HEK293 (cell line): ENCODE measurements around the gene KDF1.

Experiments
- CTCF ChIA-PET: fragments of 350-600 bp; formaldehyde crosslinking; extraction: SDS; loops from one replicate; lab custom pipeline; 2021; ENCODE audit warnings: antibody characterized with exemption; lab: Yijun Ruan, JAX
- POLR2A ChIA-PET: fragments of 300-600 bp; formaldehyde crosslinking; extraction: SDS; loops from one replicate; lab custom pipeline; 2020; ENCODE audit warnings: antibody characterized with exemption, inconsistent platforms; lab: Yijun Ruan, JAX
- H3K27ac ChIP-seq: fragments of 200-500 bp; sonication (Bioruptor generic); 2 replicates; pipeline ENCODE4 v1.5.1; 2014; ENCODE audit warnings: low read depth, low read length, control low read depth, inconsistent platforms; ENCODE audit errors: extremely low read depth
- H3K36me3 ChIP-seq, 2 experiments: fragments of 200-500 bp in 1 of 2; sonication (Bioruptor generic) in 1 of 2; 1 replicate in 1 of 2; 2 replicates in 1 of 2; pipeline ENCODE4 v1.5.1; 2014 to 2017; ENCODE audit warnings: inconsistent platforms in 2 of 2, low read length in 2 of 2; ENCODE audit not compliant: control insufficient read depth in 2 of 2, insufficient read depth in 1 of 2
- H3K4me1 ChIP-seq: fragments of 200-500 bp; sonication (Bioruptor generic); 2 replicates; pipeline ENCODE4 v1.5.1; 2014; ENCODE audit warnings: mild to moderate bottlenecking, low read length, inconsistent platforms; ENCODE audit not compliant: control insufficient read depth, insufficient read depth
- H3K4me3 ChIP-seq: 2 replicates; pipeline ENCODE4 v1.5.1; 2011; ENCODE audit warnings: low read depth, mild to moderate bottlenecking, control low read depth, low read length, moderate library complexity
- H3K9me3 ChIP-seq: fragments of 200-500 bp; sonication (Bioruptor generic); 2 replicates; pipeline ENCODE4 v1.5.1; 2014; ENCODE audit warnings: low read depth, low read length, inconsistent platforms; ENCODE audit not compliant: control insufficient read depth, insufficient read depth
- IKZF3 ChIP-seq: fragments of 450-650 bp; IDR thresholded peaks from 2 replicates; pipeline ENCODE4 v1.5.0; 2018; ENCODE audit warnings: missing biosample characterization, mild to moderate bottlenecking, missing genetic modification characterization, moderate library complexity
- MZF1 ChIP-seq: fragments of 450-650 bp; formaldehyde crosslinking; IDR thresholded peaks from 2 replicates; pipeline ENCODE4 v1.5.1; 2017; ENCODE audit warnings: missing biosample characterization, missing genetic modification characterization, borderline replicate concordance
- PRDM1 ChIP-seq: fragments of 450-650 bp; formaldehyde crosslinking; IDR thresholded peaks from 2 replicates; pipeline ENCODE4; 2016; ENCODE audit warnings: missing biosample characterization, missing genetic modification characterization
- SCRT2 ChIP-seq: fragments of 450-650 bp; formaldehyde crosslinking; IDR thresholded peaks from 2 replicates; pipeline ENCODE4 v1.5.1; 2016; ENCODE audit warnings: missing biosample characterization, missing genetic modification characterization
- TCF7L2 ChIP-seq: IDR thresholded peaks from 2 replicates; pipeline ENCODE4 v1.6.1; 2011; ENCODE audit warnings: low read depth, mild to moderate bottlenecking, inconsistent platforms, low read length, moderate library complexity, borderline replicate concordance
- ZIC2 ChIP-seq: fragments of 450-650 bp; formaldehyde crosslinking; IDR thresholded peaks from 2 replicates; pipeline ENCODE4 v1.5.1; 2016; ENCODE audit warnings: missing biosample characterization, missing genetic modification characterization
- ZNF184 ChIP-seq: fragments of 450-650 bp; IDR thresholded peaks from 2 replicates; pipeline ENCODE4 v1.5.1; 2018; ENCODE audit warnings: missing biosample characterization, mild to moderate bottlenecking, missing genetic modification characterization
- ZNF2 ChIP-seq: fragments of 450-650 bp; formaldehyde crosslinking; IDR thresholded peaks from 2 replicates; pipeline ENCODE4 v1.5.1; 2016; ENCODE audit warnings: missing biosample characterization, missing genetic modification characterization
- ZNF239 ChIP-seq: fragments of 450-650 bp; formaldehyde crosslinking; IDR thresholded peaks from 2 replicates; pipeline ENCODE4 v1.5.1; 2016; ENCODE audit warnings: missing biosample characterization, missing genetic modification characterization
- ZNF341 ChIP-seq: fragments of 450-650 bp; formaldehyde crosslinking; IDR thresholded peaks from 2 replicates; pipeline ENCODE4; 2016; ENCODE audit warnings: low read depth, missing biosample characterization, missing genetic modification characterization
- ZNF354C ChIP-seq: fragments of 450-650 bp; formaldehyde crosslinking; IDR thresholded peaks from 2 replicates; pipeline ENCODE4 v1.5.1; 2016; ENCODE audit warnings: missing biosample characterization, missing genetic modification characterization, low read depth, borderline replicate concordance
- ZNF510 ChIP-seq: fragments of 450-650 bp; formaldehyde crosslinking; IDR thresholded peaks from 2 replicates; pipeline ENCODE4 v1.5.1; 2018; ENCODE audit warnings: mild to moderate bottlenecking, missing genetic modification characterization, missing biosample characterization; ENCODE audit not compliant: insufficient replicate concordance
- ZNF514 ChIP-seq: fragments of 450-650 bp; formaldehyde crosslinking; IDR thresholded peaks from 2 replicates; pipeline ENCODE4 v1.5.1; 2016; ENCODE audit warnings: missing biosample characterization, missing genetic modification characterization
- ZNF529 ChIP-seq: fragments of 450-650 bp; formaldehyde crosslinking; IDR thresholded peaks from 2 replicates; pipeline ENCODE4 v1.5.1; 2017; ENCODE audit warnings: missing genetic modification characterization, missing biosample characterization; ENCODE audit not compliant: insufficient replicate concordance
- ZNF610 ChIP-seq: fragments of 450-650 bp; formaldehyde crosslinking; IDR thresholded peaks from 2 replicates; pipeline ENCODE4 v1.5.1; 2016; ENCODE audit warnings: missing biosample characterization, missing genetic modification characterization, borderline replicate concordance
- ZNF660 ChIP-seq: fragments of 450-650 bp; IDR thresholded peaks from 2 replicates; pipeline ENCODE4 v1.5.1; 2018; ENCODE audit warnings: missing biosample characterization, mild to moderate bottlenecking, missing genetic modification characterization
- ZNF664 ChIP-seq: fragments of 450-650 bp; formaldehyde crosslinking; IDR thresholded peaks from 2 replicates; pipeline ENCODE4 v1.5.1; 2016; ENCODE audit warnings: missing biosample characterization, missing genetic modification characterization
- TF ChIP-seq, protein P1 (sequence below): fragments of 450-650 bp; IDR thresholded peaks from 2 replicates; pipeline ENCODE4 v1.5.1; 2018; ENCODE audit warnings: missing biosample characterization, mild to moderate bottlenecking, missing genetic modification characterization
- TF ChIP-seq, protein P2 (sequence below): fragments of 450-650 bp; formaldehyde crosslinking; conservative IDR thresholded peaks from 2 replicates; pipeline ENCODE4 v1.5.1; 2016; ENCODE audit warnings: low read depth, missing biosample characterization, missing genetic modification characterization
- TF ChIP-seq, protein P3 (sequence below): fragments of 450-650 bp; formaldehyde crosslinking; IDR thresholded peaks from 2 replicates; pipeline ENCODE4 v1.5.1; 2016; ENCODE audit warnings: missing biosample characterization, missing genetic modification characterization
- TF ChIP-seq, protein P4 (sequence below): fragments of 450-650 bp; formaldehyde crosslinking; IDR thresholded peaks from 2 replicates; pipeline ENCODE4 v1.5.1; 2016; ENCODE audit warnings: missing biosample characterization, missing genetic modification characterization
- TF ChIP-seq, protein P5 (sequence below): fragments of 450-650 bp; formaldehyde crosslinking; IDR thresholded peaks from 2 replicates; pipeline ENCODE4 v1.5.1; 2017; ENCODE audit warnings: missing biosample characterization, missing genetic modification characterization

KDF1 gene

DNA sequence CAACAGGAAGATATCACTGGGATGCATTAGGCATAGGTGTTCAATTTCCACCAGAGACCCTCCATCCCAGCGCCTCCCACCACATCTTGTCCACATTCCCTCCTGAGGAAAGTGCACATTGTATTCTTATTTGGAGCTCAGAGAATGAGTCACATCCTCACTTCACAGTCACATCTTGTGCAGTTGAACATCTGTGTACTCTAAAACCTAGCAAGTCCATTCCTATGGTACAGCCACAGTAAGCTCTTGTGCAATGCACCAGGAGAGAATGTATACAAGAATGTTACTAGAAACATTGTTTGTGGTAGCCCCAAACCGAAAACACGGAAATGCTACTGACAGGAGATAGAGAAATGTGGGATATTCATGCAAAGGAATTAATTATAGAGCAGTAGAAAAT, 1.6 kb upstream of the KDF1 start:
- POLR2A ChIA-PET = interaction anchor here (2.1 kb wide), 1 partner anchor 32 kb away, joined by 10 read pairs; the partner anchor contains the start of gene TRNP1
- peak; percentile 80; the same call in 1 of the 2 replicates for TF ChIP-seq PRDM1 (tag by site-specific recombination)
- no peak for TF ChIP-seq ZNF2 (tag by site-specific recombination)
- Histone ChIP-seq H3K27ac (no peak overlapping the region), H3K4me1 (no peaks in the 10 kb centered on the region; the same call in 1 of the 2 replicates), H3K36me3 (no peaks in the 10 kb centered on the region), H3K4me3 (no peak overlapping the region), H3K9me3 (no peaks in the 10 kb centered on the region)
- CTCF ChIA-PET = interaction anchor here (0.6 to 1.1 kb wide), 6 partner anchors 8 to 322 kb away, joined by 3 to 6 read pairs (median 4); no protein-coding TSS in a partner anchor

DNA sequence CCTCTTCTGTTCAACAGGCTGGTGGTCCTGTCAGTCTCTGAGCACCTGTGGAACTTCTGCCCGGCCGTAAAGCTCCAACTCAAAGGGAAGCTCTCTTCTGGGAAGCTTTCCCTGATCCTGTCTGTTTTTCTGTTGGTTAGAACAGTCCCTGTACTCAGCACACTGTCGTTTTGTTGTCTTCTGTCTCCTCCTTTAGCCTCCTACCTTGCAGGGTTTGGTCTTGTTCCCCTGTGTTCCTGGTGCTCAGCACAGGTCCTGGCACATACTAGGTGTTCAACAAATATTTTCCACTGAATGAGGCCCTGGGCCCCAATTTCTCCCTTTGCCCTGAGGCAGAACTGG, 328 bp upstream of the KDF1 start:
- Histone ChIP-seq H3K9me3 (no peaks in the 10 kb centered on the region), H3K4me1 (no peaks in the 10 kb centered on the region; the same call in 1 of the 2 replicates), H3K4me3 (peak overlapping the region; percentile 58), H3K36me3 (no peaks in the 10 kb centered on the region), H3K27ac (no peak overlapping the region)
- TF ChIP-seq TCF7L2 (no peak), ZIC2 (tag by site-specific recombination) (no peak), ZNF610 (no peak), ZNF529 (tag by site-specific recombination) (no peak), ZNF354C (tag by site-specific recombination) (no peak), SCRT2 (tag by site-specific recombination) (peak; percentile 98), ZNF664 (tag by site-specific recombination) (peak; percentile 65; the same call in 1 of the 2 replicates), IKZF3 (tag by site-specific recombination) (no peak), ZNF239 (tag by site-specific recombination) (no peak), MZF1 (tag by site-specific recombination) (no peak), ZNF184 (tag by site-specific recombination) (no peak)
- TF ChIP-seq, protein P1, sequence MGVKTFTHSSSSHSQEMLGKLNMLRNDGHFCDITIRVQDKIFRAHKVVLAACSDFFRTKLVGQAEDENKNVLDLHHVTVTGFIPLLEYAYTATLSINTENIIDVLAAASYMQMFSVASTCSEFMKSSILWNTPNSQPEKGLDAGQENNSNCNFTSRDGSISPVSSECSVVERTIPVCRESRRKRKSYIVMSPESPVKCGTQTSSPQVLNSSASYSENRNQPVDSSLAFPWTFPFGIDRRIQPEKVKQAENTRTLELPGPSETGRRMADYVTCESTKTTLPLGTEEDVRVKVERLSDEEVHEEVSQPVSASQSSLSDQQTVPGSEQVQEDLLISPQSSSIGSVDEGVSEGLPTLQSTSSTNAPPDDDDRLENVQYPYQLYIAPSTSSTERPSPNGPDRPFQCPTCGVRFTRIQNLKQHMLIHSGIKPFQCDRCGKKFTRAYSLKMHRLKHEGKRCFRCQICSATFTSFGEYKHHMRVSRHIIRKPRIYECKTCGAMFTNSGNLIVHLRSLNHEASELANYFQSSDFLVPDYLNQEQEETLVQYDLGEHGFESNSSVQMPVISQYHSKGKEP (tag by site-specific recombination) = no peak
- TF ChIP-seq, protein P2, sequence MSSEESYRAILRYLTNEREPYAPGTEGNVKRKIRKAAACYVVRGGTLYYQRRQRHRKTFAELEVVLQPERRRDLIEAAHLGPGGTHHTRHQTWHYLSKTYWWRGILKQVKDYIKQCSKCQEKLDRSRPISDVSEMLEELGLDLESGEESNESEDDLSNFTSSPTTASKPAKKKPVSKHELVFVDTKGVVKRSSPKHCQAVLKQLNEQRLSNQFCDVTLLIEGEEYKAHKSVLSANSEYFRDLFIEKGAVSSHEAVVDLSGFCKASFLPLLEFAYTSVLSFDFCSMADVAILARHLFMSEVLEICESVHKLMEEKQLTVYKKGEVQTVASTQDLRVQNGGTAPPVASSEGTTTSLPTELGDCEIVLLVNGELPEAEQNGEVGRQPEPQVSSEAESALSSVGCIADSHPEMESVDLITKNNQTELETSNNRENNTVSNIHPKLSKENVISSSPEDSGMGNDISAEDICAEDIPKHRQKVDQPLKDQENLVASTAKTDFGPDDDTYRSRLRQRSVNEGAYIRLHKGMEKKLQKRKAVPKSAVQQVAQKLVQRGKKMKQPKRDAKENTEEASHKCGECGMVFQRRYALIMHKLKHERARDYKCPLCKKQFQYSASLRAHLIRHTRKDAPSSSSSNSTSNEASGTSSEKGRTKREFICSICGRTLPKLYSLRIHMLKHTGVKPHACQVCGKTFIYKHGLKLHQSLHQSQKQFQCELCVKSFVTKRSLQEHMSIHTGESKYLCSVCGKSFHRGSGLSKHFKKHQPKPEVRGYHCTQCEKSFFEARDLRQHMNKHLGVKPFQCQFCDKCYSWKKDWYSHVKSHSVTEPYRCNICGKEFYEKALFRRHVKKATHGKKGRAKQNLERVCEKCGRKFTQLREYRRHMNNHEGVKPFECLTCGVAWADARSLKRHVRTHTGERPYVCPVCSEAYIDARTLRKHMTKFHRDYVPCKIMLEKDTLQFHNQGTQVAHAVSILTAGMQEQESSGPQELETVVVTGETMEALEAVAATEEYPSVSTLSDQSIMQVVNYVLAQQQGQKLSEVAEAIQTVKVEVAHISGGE (tag by site-specific recombination) = no peak
- CTCF ChIA-PET = interaction anchor here (0.6 to 1.5 kb wide), 3 partner anchors 24 to 43 kb away, joined by 3 to 4 read pairs (median 3); no protein-coding TSS in a partner anchor
- POLR2A ChIA-PET = interaction anchor here (2.1 kb wide), 1 partner anchor 34 kb away, joined by 10 read pairs; the partner anchor contains the start of gene TRNP1

DNA sequence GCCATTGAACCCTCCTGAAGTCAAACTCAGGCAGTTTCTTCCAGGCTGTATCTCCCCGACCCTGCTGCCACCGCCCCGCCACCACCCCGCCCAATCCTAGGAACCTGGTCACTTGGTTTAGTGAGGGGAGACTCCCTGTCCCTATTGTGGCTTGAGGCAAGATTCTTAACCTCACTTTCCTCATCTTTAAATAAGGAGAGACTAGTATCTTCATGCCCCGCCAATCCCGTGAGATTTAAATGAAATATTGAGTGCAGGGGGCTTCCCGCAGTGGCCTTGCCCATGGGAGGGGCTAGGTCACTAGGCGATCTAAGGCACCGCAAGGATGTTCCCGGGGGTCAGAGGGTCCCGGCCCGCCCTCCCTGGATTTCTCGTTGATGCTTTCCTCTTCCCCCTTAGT, 998 bp downstream of the KDF1 start:
- ChIA-PET POLR2A (interaction anchor here (0.5 kb wide), 1 partner anchor 135 kb away, joined by 3 read pairs; no protein-coding TSS in a partner anchor), CTCF (interaction anchor here (0.7 to 1.5 kb wide), 2 partner anchors 26 to 86 kb away, joined by 3 to 4 read pairs; no protein-coding TSS in a partner anchor)
- H3K36me3 ChIP-seq = no peaks in the 10 kb centered on the region
- no peak overlapping the region; the same call in 1 of the 2 replicates for H3K27ac ChIP-seq
- peak overlapping the region; percentile 58 for H3K4me3 ChIP-seq
- no peaks in the 10 kb centered on the region; the same call in 1 of the 2 replicates for H3K4me1 ChIP-seq
- H3K9me3 ChIP-seq = no peaks in the 10 kb centered on the region
- TF ChIP-seq ZNF341 (tag by site-specific recombination) (no peak), ZIC2 (tag by site-specific recombination) (no peak), ZNF660 (no peak), ZNF510 (tag by site-specific recombination) (no peak), ZNF514 (no peak), IKZF3 (tag by site-specific recombination) (no peak)
- TF ChIP-seq, protein P3, sequence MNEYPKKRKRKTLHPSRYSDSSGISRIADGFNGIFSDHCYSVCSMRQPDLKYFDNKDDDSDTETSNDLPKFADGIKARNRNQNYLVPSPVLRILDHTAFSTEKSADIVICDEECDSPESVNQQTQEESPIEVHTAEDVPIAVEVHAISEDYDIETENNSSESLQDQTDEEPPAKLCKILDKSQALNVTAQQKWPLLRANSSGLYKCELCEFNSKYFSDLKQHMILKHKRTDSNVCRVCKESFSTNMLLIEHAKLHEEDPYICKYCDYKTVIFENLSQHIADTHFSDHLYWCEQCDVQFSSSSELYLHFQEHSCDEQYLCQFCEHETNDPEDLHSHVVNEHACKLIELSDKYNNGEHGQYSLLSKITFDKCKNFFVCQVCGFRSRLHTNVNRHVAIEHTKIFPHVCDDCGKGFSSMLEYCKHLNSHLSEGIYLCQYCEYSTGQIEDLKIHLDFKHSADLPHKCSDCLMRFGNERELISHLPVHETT (tag by site-specific recombination) = no peak
- TF ChIP-seq, protein P4, sequence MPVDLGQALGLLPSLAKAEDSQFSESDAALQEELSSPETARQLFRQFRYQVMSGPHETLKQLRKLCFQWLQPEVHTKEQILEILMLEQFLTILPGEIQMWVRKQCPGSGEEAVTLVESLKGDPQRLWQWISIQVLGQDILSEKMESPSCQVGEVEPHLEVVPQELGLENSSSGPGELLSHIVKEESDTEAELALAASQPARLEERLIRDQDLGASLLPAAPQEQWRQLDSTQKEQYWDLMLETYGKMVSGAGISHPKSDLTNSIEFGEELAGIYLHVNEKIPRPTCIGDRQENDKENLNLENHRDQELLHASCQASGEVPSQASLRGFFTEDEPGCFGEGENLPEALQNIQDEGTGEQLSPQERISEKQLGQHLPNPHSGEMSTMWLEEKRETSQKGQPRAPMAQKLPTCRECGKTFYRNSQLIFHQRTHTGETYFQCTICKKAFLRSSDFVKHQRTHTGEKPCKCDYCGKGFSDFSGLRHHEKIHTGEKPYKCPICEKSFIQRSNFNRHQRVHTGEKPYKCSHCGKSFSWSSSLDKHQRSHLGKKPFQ (tag by site-specific recombination) = no peak
- TF ChIP-seq, protein P5, sequence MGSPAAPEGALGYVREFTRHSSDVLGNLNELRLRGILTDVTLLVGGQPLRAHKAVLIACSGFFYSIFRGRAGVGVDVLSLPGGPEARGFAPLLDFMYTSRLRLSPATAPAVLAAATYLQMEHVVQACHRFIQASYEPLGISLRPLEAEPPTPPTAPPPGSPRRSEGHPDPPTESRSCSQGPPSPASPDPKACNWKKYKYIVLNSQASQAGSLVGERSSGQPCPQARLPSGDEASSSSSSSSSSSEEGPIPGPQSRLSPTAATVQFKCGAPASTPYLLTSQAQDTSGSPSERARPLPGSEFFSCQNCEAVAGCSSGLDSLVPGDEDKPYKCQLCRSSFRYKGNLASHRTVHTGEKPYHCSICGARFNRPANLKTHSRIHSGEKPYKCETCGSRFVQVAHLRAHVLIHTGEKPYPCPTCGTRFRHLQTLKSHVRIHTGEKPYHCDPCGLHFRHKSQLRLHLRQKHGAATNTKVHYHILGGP (tag by site-specific recombination) = no peak
